ENCODE data around the gene ZNF280C.
"Not testable (repeated sequence)": the region's sequence is repeated elsewhere in the genome, so short reads cannot be mapped to it uniquely, and the experiment has no call there.

Gene ZNF280C

GRCh38 chrX:130282151-130282550, 13.5 kb upstream of the ZNF280C start:
- no peak overlapping the region for H3K4me2 ChIP-seq (ENCODE audit: insufficient read depth, low read length)
- ATAC-seq (ENCODE audit: insufficient read depth, low read depth) (no peak), DNase-seq (no peak)

GRCh38 chrX:130280901-130281300, 12.2 kb upstream of the ZNF280C start:
- Histone ChIP-seq H2AFZ (ENCODE audit: low read depth, low read length) (no peak overlapping the region), H3K9me3 (ENCODE audit: insufficient read depth, low read length, severe bottlenecking) (no peaks in the 10 kb centered on the region), H3K9ac (ENCODE audit: low read depth, low read length) (no peak overlapping the region), H3K27ac (ENCODE audit: low read length) (no peak overlapping the region), H3K79me2 (ENCODE audit: insufficient read depth, low read length) (no peaks in the 10 kb centered on the region), H4K20me1 (ENCODE audit: insufficient read depth, low read length) (no peaks in the 10 kb centered on the region), H3K36me3 (ENCODE audit: insufficient read depth, low read length) (no peaks in the 10 kb centered on the region), H3K4me2 (ENCODE audit: insufficient read depth, low read length) (no peak overlapping the region), H3K27me3 (ENCODE audit: insufficient read depth, low read length, poor library complexity) (no peaks in the 10 kb centered on the region), H3K4me1 (ENCODE audit: insufficient read depth, low read length) (no peaks in the 10 kb centered on the region), H3K4me3 (ENCODE audit: low read depth in 1 of 2, low read length in 2 of 2) (no peak overlapping the region)
- TF ChIP-seq EZH2 (IDR thresholded peaks at IDR 0.05; ENCODE audit: borderline replicate concordance, low read depth, low read length, severe bottlenecking): no peak
- TF ChIP-seq CTCF (IDR thresholded peaks at IDR 0.05; ENCODE audit: borderline replicate concordance, extremely low read depth, low read length, poor library complexity, severe bottlenecking): no peak
- no peak for ATAC-seq (ENCODE audit: insufficient read depth, low read depth)
- DNase-seq: no peak

More at GRCh38 chrX:130282151-130282550, 13.5 kb upstream of the ZNF280C start:
- no peak overlapping the region for H2AFZ ChIP-seq (ENCODE audit: low read depth, low read length)
- no peaks in the 10 kb centered on the region for H3K79me2 ChIP-seq (ENCODE audit: insufficient read depth, low read length)
- H3K36me3 ChIP-seq (ENCODE audit: insufficient read depth, low read length): no peaks in the 10 kb centered on the region
- H4K20me1 ChIP-seq (ENCODE audit: insufficient read depth, low read length): no peaks in the 10 kb centered on the region
- no peak overlapping the region for H3K27ac ChIP-seq (ENCODE audit: low read length)
- H3K9ac ChIP-seq (ENCODE audit: low read depth, low read length): no peak overlapping the region
- H3K4me1 ChIP-seq (ENCODE audit: insufficient read depth, low read length): no peaks in the 10 kb centered on the region
- no peak for TF ChIP-seq EZH2 (IDR thresholded peaks at IDR 0.05; ENCODE audit: borderline replicate concordance, low read depth, low read length, severe bottlenecking)
- TF ChIP-seq CTCF (IDR thresholded peaks at IDR 0.05; ENCODE audit: borderline replicate concordance, extremely low read depth, low read length, poor library complexity, severe bottlenecking): no peak
- H3K27me3 ChIP-seq (ENCODE audit: insufficient read depth, low read length, poor library complexity): no peaks in the 10 kb centered on the region
- no peak overlapping the region for H3K4me3 ChIP-seq (ENCODE audit: low read depth in 1 of 2, low read length in 2 of 2)
- H3K9me3 ChIP-seq (ENCODE audit: insufficient read depth, low read length, severe bottlenecking): no peaks in the 10 kb centered on the region

- H3K27me3 ChIP-seq (ENCODE audit: insufficient read depth, low read length, poor library complexity); H4K20me1 ChIP-seq (ENCODE audit: insufficient read depth, low read length); DNase-seq; H3K9ac ChIP-seq (ENCODE audit: low read depth, low read length); H3K27ac ChIP-seq (ENCODE audit: low read length); H3K36me3 ChIP-seq (ENCODE audit: insufficient read depth, low read length); H3K4me2 ChIP-seq (ENCODE audit: insufficient read depth, low read length); H2AFZ ChIP-seq (ENCODE audit: low read depth, low read length); ATAC-seq (ENCODE audit: insufficient read depth, low read depth); H3K4me3 ChIP-seq (ENCODE audit: low read depth in 1 of 2, low read length in 2 of 2); H3K9me3 ChIP-seq (ENCODE audit: insufficient read depth, low read length, severe bottlenecking): not testable (repeated sequence)
- Histone ChIP-seq H3K79me2 (ENCODE audit: insufficient read depth, low read length) (peaks cover 11% of the 10 kb centered on the region), H3K4me1 (ENCODE audit: insufficient read depth, low read length) (peaks cover 14% of the 10 kb centered on the region)
Observed at GRCh38 chrX:130272253-130272652, 3.6 kb upstream of the ZNF280C start.

GRCh38 chrX:130269391-130269790, 692 bp upstream of the ZNF280C start:
- H3K4me2 ChIP-seq (ENCODE audit: insufficient read depth, low read length); DNase-seq; H3K9me3 ChIP-seq (ENCODE audit: insufficient read depth, low read length, severe bottlenecking); ATAC-seq (ENCODE audit: insufficient read depth, low read depth); H3K27me3 ChIP-seq (ENCODE audit: insufficient read depth, low read length, poor library complexity); H3K36me3 ChIP-seq (ENCODE audit: insufficient read depth, low read length); H3K9ac ChIP-seq (ENCODE audit: low read depth, low read length); H4K20me1 ChIP-seq (ENCODE audit: insufficient read depth, low read length); H3K4me3 ChIP-seq (ENCODE audit: low read depth in 1 of 2, low read length in 2 of 2): not testable (repeated sequence)
- Histone ChIP-seq H2AFZ (ENCODE audit: low read depth, low read length) (peak overlapping the region; percentile 70), H3K79me2 (ENCODE audit: insufficient read depth, low read length) (peaks cover 38% of the 10 kb centered on the region), H3K4me1 (ENCODE audit: insufficient read depth, low read length) (peaks cover 32% of the 10 kb centered on the region), H3K27ac (ENCODE audit: low read length) (peak overlapping the region; percentile 70; the same call in 1 of the 2 replicates)
